ENCODE measurements around the gene SGIP1.

The SGIP1 gene

GRCh38 chr1:66503841-66504470, 30.0 kb upstream of the SGIP1 start:
- Mint-ChIP-seq H3K4me3 (no peak overlapping the region), H3K27me3 (ENCODE audit: low read depth, poor library complexity) (no peaks in the 10 kb centered on the region), H3K4me1 (peaks cover 6% of the 10 kb centered on the region), H3K9me3 (no peaks in the 10 kb centered on the region), H3K27ac (no peak overlapping the region), H3K36me3 (ENCODE audit: low read depth) (no peaks in the 10 kb centered on the region)
- peak; percentile 73 for TF ChIP-seq CTCF (IDR thresholded peaks at IDR 0.05)
- DNase-seq, result peak; percentile 49

GRCh38 chr1:66505671-66506392, 28.1 kb upstream of the SGIP1 start:
- Mint-ChIP-seq H3K4me3 (no peak overlapping the region), H3K36me3 (ENCODE audit: low read depth) (no peaks in the 10 kb centered on the region), H3K27me3 (ENCODE audit: low read depth, poor library complexity) (no peaks in the 10 kb centered on the region), H3K4me1 (peaks cover 6% of the 10 kb centered on the region), H3K27ac (no peak overlapping the region), H3K9me3 (no peaks in the 10 kb centered on the region)
- DNase-seq, result no peak
- no peak for TF ChIP-seq CTCF (IDR thresholded peaks at IDR 0.05)

- H3K9me3 Mint-ChIP-seq, result no peaks in the 10 kb centered on the region
- H3K27ac Mint-ChIP-seq, result no peak overlapping the region
- no peaks in the 10 kb centered on the region for H3K36me3 Mint-ChIP-seq (ENCODE audit: low read depth)
- H3K27me3 Mint-ChIP-seq (ENCODE audit: low read depth, poor library complexity), result no peaks in the 10 kb centered on the region
- no peak for DNase-seq
- peaks cover 6% of the 10 kb centered on the region for H3K4me1 Mint-ChIP-seq
- H3K4me3 Mint-ChIP-seq, result no peak overlapping the region
- no peak for TF ChIP-seq CTCF (IDR thresholded peaks at IDR 0.05)
Observed at GRCh38 chr1:66506393-66506687, 27.6 kb upstream of the SGIP1 start.

GRCh38 chr1:66506991-66507390, 27.0 kb upstream of the SGIP1 start:
- peaks cover 1% of the 10 kb centered on the region for H3K4me1 Mint-ChIP-seq
- TF ChIP-seq CTCF (IDR thresholded peaks at IDR 0.05), result no peak
- H3K36me3 Mint-ChIP-seq (ENCODE audit: low read depth), result no peaks in the 10 kb centered on the region
- no peak overlapping the region for H3K4me3 Mint-ChIP-seq
- H3K27ac Mint-ChIP-seq, result no peak overlapping the region
- DNase-seq, result no peak
- no peaks in the 10 kb centered on the region for H3K27me3 Mint-ChIP-seq (ENCODE audit: low read depth, poor library complexity)
- H3K9me3 Mint-ChIP-seq, result no peaks in the 10 kb centered on the region

GRCh38 chr1:66510407-66510806, 23.5 kb upstream of the SGIP1 start:
- Mint-ChIP-seq H3K9me3 (peaks cover 18% of the 10 kb centered on the region), H3K36me3 (ENCODE audit: low read depth) (no peaks in the 10 kb centered on the region), H3K27me3 (ENCODE audit: low read depth, poor library complexity) (no peaks in the 10 kb centered on the region), H3K4me1 (no peaks in the 10 kb centered on the region), H3K4me3 (no peak overlapping the region), H3K27ac (no peak overlapping the region)
- no peak for TF ChIP-seq CTCF (IDR thresholded peaks at IDR 0.05)
- no peak for DNase-seq

GRCh38 chr1:66511118-66511517, 22.8 kb upstream of the SGIP1 start:
- H3K9me3 Mint-ChIP-seq, result peaks cover 18% of the 10 kb centered on the region
- TF ChIP-seq CTCF (IDR thresholded peaks at IDR 0.05), result no peak
- H3K27me3 Mint-ChIP-seq (ENCODE audit: low read depth, poor library complexity), result no peaks in the 10 kb centered on the region
- H3K4me3 Mint-ChIP-seq, result no peak overlapping the region
- no peaks in the 10 kb centered on the region for H3K36me3 Mint-ChIP-seq (ENCODE audit: low read depth)
- DNase-seq, result no peak
- no peak overlapping the region for H3K27ac Mint-ChIP-seq
- H3K4me1 Mint-ChIP-seq, result no peaks in the 10 kb centered on the region
